Superior temporal gyrus (tissue), 1 donor: ENCODE results near the gene CPT1B.
A peak's percentile ranks its signal among the peaks of the same experiment; 100 is the strongest.
"Not testable (repeated sequence)": the region's sequence is repeated elsewhere in the genome, so short reads cannot be mapped to it uniquely, and the experiment has no call there.

Source experiments
- DNase-seq: peaks from one replicate; pipeline ENCODE4 v3.0.0-alpha.2; 2016; ENCODE audit errors: extremely low spot score

CPT1B gene

GRCh38 chr22:50577987-50578775 is at the start of gene CPT1B:
Gene CPT1B (minus strand): TSS chr22:50578427. CDS start chr22:50577915, 512 bp downstream.
- no peak for DNase-seq

DNA sequence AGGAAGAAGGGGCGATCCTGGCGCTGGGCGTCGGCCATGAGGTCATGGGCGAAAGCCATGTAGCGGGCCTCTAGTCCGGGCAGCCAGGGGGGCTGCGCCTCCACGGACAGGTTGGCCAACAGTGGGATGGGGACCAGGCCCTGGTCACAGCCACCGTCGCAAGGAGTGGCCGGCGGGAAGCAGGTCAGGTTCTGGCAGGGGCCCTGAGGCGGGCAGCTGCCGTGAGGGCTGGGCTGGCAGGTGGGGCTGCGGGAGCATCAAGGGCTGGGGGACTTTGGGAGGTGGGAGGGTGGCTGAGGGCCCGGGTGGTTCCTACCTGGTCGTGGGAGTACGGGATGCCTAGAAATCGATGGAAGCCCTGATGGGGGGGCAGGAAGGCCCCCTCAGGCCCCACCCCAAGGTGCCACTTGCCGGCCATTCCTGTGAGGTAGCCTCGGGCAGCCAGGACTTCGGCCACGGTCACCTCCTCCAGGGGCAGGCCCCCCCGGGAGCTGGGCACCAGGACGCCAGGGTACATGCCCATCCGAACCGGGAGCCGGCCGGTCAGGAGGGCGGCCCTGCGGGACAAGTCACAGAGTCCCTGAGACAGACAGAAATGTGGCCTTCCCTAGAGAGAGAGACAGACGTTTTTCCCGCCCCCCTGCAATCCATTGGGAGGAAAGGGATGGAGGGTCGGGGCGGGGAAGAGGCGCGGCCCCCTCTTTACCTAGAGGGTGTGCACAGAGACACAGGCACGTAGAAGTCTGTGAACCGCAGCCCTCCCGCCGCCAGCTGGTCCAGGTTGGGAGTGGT is 48.8 kb upstream of the CPT1B start:
- DNase-seq = no peak

GRCh38 chr22:50626314-50626849 is 48.2 kb upstream of the CPT1B start:
- no peak for DNase-seq

GRCh38 chr22:50625568-50626313 is 47.5 kb upstream of the CPT1B start:
- no peak for DNase-seq

GRCh38 chr22:50625131-50625567 is 46.9 kb upstream of the CPT1B start:
- no peak for DNase-seq

GRCh38 chr22:50624347-50625130 is 46.3 kb upstream of the CPT1B start:
- DNase-seq = no peak

DNA sequence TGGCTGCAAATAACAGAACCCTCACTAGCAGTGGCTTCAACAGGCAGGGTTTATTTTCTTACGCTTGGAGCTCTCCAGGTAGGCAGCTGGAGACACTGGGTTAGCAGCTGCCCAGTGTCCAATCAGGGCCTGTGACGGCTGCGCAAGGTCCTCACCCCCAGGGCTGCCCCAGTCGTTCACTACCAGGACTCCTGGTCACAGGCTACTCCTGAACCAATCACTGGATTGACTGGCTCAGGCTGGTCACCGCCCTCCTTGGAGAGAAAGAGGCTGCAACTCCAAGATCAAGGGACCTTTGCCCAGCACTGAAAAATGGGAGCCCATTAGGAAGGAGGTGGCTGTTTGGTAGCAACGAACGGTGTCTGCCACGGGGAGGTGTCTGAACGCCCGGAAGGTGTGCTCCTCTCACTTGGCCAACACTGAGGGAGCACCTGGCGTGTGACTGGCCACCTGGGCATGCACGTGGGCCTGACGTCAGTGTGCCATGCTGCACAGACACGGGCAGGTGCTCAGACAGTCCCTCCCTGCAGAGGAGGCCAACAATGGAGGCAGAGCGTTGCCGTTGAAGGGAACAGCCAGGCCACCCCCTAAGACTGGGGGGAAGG is 44.6 kb upstream of the CPT1B start:
- no peak for DNase-seq

GRCh38 chr22:50621948-50622722 is 43.9 kb upstream of the CPT1B start:
- peak; percentile 18 for DNase-seq

GRCh38 chr22:50621356-50621880 is 43.2 kb upstream of the CPT1B start:
- peak; percentile 56 for DNase-seq

DNA sequence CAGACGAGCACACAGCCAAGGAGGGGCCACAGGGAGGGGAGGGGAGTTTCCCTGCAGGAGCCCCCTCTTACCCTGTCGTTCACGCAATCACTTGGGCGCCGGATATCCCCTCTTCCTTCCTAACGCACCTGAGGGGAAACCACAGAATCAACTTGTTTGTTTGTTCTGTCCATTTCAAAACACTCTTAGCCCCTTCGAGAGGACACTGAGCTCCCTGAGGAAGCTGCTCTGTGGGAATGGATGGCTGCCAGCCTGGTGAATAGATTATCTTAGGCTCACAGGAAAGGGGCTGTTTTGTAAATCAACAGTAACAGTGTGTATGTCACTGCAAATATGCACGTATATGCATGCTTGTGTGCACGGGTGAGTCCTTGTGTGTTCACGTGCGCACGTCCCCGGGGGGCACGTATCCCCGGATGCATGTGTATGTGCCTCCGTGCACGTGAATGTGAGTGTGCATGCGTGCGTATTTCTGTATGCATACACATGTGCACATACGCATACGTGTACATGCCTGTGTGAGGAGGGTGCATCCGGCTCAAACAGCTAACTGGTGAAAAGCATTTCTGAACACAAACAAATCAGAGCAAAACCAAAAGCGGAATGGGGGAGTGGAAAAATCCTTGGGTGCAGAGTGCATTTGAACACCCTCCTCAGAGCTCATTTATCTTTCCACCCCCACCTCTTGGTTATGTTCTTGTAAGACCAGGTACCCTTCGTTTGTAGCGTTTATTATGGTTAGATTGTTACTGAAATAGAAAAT is 42.5 kb upstream of the CPT1B start:
- peak; percentile 88 for DNase-seq

- not testable (repeated sequence) for DNase-seq
Measured at GRCh38 chr22:50614296-50614695, 36.1 kb upstream of the CPT1B start.

DNA sequence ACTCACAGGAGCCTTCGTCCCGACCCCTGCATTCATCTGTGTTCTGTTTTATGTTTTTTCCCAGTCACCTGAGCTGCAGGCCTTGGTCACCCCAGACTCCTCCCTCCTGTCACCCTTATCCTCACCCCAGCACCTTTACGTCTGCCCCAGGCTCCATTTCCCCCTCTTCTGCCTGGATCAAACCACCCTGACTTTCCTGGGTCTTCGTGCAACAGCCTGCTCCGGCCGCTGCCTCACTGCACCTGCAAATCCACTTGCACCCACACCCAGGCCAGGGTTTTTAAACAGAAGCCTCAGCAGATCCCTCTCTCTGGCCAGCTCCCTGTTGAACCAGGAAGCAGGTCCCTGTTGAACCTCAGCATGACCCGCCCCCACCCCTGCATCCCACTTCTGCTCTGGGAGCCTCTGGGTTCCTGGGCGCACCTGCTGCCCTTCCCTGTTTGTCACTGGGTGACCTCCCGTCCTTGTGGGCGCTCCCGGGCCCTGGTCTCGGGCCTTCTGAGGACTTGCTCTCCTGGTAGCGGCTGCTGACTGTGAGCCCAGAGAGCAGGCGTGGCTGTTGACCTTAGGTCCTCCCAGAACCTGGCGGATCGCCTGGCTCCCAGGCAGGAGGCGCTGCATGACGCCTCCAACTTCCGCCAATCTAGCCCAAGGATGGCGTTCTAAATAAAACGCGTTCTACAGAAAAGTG is 35.2 kb upstream of the CPT1B start:
- no peak for DNase-seq

DNA sequence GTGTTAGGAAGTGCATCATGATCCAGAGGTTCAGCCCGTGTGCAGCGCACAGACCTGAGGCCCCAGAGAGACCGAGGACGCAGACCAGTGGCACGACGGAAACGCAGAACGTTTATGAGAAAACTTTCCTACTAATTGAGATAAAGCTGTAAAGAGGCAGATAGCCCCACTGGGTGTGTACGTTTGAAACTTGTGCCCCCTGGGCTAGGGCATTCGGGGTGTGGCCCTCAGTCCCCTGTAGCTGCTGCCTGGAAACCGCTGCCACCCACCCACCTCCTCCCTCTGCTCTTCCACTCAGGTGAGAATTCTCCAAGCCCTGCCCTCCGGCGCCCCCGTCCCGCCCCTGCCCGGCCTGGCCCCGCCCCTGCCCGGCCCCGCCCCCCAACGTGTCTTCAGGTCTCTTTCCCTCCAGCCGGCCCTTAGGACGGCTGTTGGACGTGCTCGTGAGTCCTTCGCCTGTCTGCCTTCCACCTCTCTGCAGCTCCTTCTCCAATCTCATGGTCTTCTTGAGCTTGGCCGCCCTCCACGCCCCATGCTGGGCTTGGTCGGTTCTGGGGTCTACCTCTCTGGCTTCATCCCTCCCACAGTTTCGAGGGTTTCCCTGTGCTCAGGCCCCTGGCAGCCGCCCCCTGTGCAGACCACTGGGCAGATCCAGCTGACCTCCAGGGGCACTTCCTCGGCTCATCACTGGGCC is 34.4 kb upstream of the CPT1B start:
- DNase-seq = no peak

GRCh38 chr22:50612168-50612527 is 33.9 kb upstream of the CPT1B start:
- no peak for DNase-seq

GRCh38 chr22:50611341-50612060 is 33.3 kb upstream of the CPT1B start:
- DNase-seq = no peak

DNA sequence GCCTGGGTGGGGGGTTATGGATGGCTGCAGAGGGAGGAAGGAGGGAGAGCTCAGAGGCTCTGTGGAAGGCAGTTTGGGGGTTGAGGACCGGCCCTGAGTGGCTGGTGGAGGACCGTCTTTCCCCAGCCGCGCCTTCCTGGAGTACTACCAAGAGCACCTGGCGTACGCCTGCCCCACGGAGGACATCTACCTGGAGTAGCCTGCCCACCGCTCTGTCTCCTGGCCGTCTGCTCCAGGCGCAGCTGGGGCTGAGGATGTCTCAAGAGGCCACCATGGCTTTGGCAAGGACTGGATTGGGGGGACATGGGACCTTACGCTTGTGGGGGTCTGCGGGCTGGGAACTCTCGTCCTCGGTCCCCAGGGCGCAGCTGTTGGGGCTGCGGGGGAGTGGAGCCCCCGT is 32.4 kb upstream of the CPT1B start:
- no peak for DNase-seq

DNA sequence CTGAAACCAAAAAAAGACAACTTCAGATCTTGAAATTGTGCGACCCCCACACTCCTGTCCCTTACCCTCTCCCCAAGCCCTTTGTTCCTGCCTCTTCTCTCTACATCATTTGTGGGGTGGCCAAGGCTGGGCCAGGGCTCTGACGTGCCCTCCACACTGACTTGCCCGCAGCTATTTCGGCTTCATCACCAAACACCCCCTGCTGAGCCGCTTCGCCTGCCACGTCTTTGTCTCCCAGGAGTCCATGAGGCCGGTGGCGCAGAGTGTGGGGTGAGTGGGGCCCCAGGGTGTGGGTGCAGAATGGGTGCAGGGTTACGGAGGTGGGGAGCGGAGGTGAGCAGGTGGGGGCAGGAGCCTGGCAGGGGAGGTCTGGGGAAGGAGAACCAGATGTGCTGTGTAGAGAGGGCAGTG is 31.8 kb upstream of the CPT1B start:
- no peak for DNase-seq
